ENCODE data around the gene MZF1. TPM values are rescaled to one million over a fixed set of nuclear protein-coding genes. Genes with fewer than 3 reads are reported as not detected.

Gene MZF1
- total RNA-seq, 1 experiment from 2014 or later: 33.0 TPM

DNA sequence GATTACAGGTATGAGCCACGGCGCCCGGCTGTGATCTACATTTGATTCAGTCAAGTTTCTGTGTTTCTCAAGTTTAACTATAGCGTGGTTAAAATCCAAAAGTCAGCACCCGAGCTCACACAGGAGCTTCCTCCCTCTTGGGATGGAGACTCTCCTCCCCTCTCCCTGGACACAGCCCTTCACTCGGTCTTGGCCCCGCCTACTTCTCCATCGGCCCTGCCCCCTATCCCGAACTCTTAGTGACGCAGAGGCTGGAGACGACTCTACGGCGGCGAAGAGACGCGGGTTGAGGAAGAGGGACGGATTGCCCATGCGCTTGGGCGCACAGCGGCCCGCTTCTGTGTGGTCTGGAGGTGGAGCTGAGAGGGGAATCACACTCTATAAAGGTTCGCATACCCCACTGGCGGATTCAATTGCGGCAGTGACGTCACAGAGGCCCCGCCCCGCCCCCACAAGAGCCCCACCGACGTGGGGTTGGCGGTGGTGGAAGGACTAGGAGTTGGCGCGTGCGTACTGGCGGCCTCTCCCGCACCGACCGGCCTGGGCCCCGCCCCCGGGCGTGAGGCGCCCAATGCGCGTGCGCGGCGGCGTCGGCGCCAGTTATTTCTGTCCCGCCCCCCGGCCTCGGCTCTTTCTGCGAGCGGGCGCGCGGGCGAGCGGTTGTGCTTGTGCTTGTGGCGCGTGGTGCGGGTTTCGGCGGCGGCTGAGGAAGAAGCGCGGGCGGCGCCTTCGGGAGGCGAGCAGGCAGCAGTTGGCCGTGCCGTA lies 29.1 kb downstream of the MZF1 start, which contains the start of gene TRIM28:
TRIM28 (plus strand) TSS at position 239 of the 765 bp plus-strand sequence. CDS start 694 bp downstream, outside the sequence.
- peaks cover 10% of the 10 kb centered on the region; the same call in 1 of the 2 replicates for H3K27me3 ChIP-seq (ENCODE audit: insufficient read depth, low read length)
- peak within 1 kb of the TSS; percentile 93 for H3K9ac ChIP-seq (ENCODE audit: low read length)
- H3K9me3 ChIP-seq (ENCODE audit: control insufficient read depth in 1 of 2, insufficient read depth in 1 of 2, low read depth in 1 of 2, low read length in 2 of 2): no peaks in the 10 kb centered on the region
- TF ChIP-seq, protein P1, sequence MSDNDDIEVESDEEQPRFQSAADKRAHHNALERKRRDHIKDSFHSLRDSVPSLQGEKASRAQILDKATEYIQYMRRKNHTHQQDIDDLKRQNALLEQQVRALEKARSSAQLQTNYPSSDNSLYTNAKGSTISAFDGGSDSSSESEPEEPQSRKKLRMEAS (IDR thresholded peaks at IDR 0.05): peak; percentile 86
- TF ChIP-seq ELF1 (IDR thresholded peaks at IDR 0.05; ENCODE audit: borderline replicate concordance, low read depth) (no peak), TCF7L2 (IDR thresholded peaks at IDR 0.05; ENCODE audit: borderline replicate concordance, extremely low read depth, insufficient read depth, insufficient read length) (peak; percentile 44), POLR2AphosphoS5 (IDR thresholded peaks at IDR 0.05; ENCODE audit: low read depth, low read length) (peak; percentile 97), JUND (IDR thresholded peaks at IDR 0.05) (no peak), EZH2 (IDR thresholded peaks at IDR 0.05) (no peak), FOSL1 (IDR thresholded peaks at IDR 0.05; ENCODE audit: low read depth) (no peak), CBX3 (IDR thresholded peaks at IDR 0.05; ENCODE audit: low read depth) (no peak), POLR2A (IDR thresholded peaks at IDR 0.05; ENCODE audit: borderline replicate concordance, extremely low read depth, insufficient read depth, insufficient read length) (peak; percentile 88), YY1 (IDR thresholded peaks at IDR 0.05; ENCODE audit: extremely low read depth, insufficient replicate concordance, low read depth, low read length) (peak; percentile 52), SP1 (IDR thresholded peaks at IDR 0.05; ENCODE audit: low read depth) (no peak; the same call in none of the 2 replicates), ZNF274 (IDR thresholded peaks at IDR 0.05; ENCODE audit: low read depth, low read length) (no peak), SRF (IDR thresholded peaks at IDR 0.05; ENCODE audit: low read depth) (no peak), SIN3A (IDR thresholded peaks at IDR 0.05; ENCODE audit: low read depth) (peak; percentile 84), EGR1 (IDR thresholded peaks at IDR 0.05; ENCODE audit: low read depth) (peak; percentile 82)
- TF ChIP-seq, protein P2, sequence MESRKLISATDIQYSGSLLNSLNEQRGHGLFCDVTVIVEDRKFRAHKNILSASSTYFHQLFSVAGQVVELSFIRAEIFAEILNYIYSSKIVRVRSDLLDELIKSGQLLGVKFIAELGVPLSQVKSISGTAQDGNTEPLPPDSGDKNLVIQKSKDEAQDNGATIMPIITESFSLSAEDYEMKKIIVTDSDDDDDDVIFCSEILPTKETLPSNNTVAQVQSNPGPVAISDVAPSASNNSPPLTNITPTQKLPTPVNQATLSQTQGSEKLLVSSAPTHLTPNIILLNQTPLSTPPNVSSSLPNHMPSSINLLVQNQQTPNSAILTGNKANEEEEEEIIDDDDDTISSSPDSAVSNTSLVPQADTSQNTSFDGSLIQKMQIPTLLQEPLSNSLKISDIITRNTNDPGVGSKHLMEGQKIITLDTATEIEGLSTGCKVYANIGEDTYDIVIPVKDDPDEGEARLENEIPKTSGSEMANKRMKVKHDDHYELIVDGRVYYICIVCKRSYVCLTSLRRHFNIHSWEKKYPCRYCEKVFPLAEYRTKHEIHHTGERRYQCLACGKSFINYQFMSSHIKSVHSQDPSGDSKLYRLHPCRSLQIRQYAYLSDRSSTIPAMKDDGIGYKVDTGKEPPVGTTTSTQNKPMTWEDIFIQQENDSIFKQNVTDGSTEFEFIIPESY (IDR thresholded peaks at IDR 0.05; ENCODE audit: extremely low read depth, insufficient replicate concordance, low read length): no peak
- TF ChIP-seq, protein P3, sequence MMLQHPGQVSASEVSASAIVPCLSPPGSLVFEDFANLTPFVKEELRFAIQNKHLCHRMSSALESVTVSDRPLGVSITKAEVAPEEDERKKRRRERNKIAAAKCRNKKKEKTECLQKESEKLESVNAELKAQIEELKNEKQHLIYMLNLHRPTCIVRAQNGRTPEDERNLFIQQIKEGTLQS (IDR thresholded peaks at IDR 0.05): no peak
- peak within 1 kb of the TSS; percentile 90 to 94 for H3K4me3 ChIP-seq (replicated peaks in 1 of 2; ENCODE audit: low read depth in 1 of 2, low read length in 2 of 2)
- H3K36me3 ChIP-seq (ENCODE audit: control insufficient read depth in 1 of 2, insufficient read depth in 2 of 2, low read length in 2 of 2): peaks cover 32 to 38% of the 10 kb centered on the region in 2 experiments; a peak in 2 of 4 replicates
- H4K20me1 ChIP-seq (ENCODE audit: insufficient read depth): peaks cover 32% of the 10 kb centered on the region; the same call in 1 of the 2 replicates
- ChIA-PET POLR2A (interaction anchor here (0.8 to 2.4 kb wide), 10 partner anchors 9 to 182 kb away, joined by 3 to 31 read pairs (median 9); partner anchors contain the start of genes CHMP2A, MZF1, ZBTB45 and ZNF497), RAD21 (ENCODE audit: low non-redundant PET in 1 of 2, low total read pairs in 2 of 2, uncharacterized antibody in 2 of 2, unreplicated experiment in 2 of 2) (no interaction called here), CTCF (interaction anchor here (1.2 to 1.8 kb wide), 4 partner anchors 23 to 30 kb away, joined by 3 to 11 read pairs (median 6); partner anchors contain the start of gene ZBTB45)
- peak within 1 kb of the TSS; percentile 77 for H3K27ac ChIP-seq (ENCODE audit: low read depth, low read length)
- intact Hi-C loops (cut with micrococcal nuclease): loop anchor here (1.0 kb wide), 2 partner anchors 25 to 29 kb away; partner anchors contain the start of genes MZF1 and ZBTB45
- H3K4me2 ChIP-seq (ENCODE audit: low read length): peak within 1 kb of the TSS; percentile 90
- TSS peak; percentile 100 for BruUV-seq (replicated peaks)
- peaks cover 44% of the 10 kb centered on the region for H3K79me2 ChIP-seq (ENCODE audit: insufficient read depth, low read length)
- peaks cover 14 to 27% of the 10 kb centered on the region in 2 experiments for H3K4me1 ChIP-seq (ENCODE audit: control insufficient read depth in 1 of 2, insufficient read depth in 2 of 2, low read length in 2 of 2)
- no peak within 1 kb of the TSS for H2AFZ ChIP-seq (ENCODE audit: low read depth, low read length, poor library complexity, severe bottlenecking)
- H3K9me2 ChIP-seq (ENCODE audit: insufficient read depth): no peaks in the 10 kb centered on the region
- peak; percentile 92 for ATAC-seq
- peak; percentile 96 for DNase-seq (ENCODE audit: low read depth, low spot score)

Data from HCT116 (cell line).